RCC 7860 (cell line): ENCODE results near the gene FAM107B.

Source experiments
- DNase-seq: peaks from one replicate; pipeline ENCODE4 v3.0.0-alpha.2; 2015; ENCODE audit warnings: low spot score
- FAIRE-seq: peaks from 2 replicates; lab custom pipeline; 2012; peaks lifted over from hg19 to GRCh38; lab: Jason Lieb, UNC

FAM107B gene

GRCh38 chr10:14779001-14779651 is 4.4 kb upstream of the FAM107B start:
- DNase-seq = no peak
- FAIRE-seq = no peak

GRCh38 chr10:14776546-14776945 is 1.8 kb upstream of the FAM107B start:
- FAIRE-seq (no peak), DNase-seq (no peak)

GRCh38 chr10:14775656-14776055 is 959 bp upstream of the FAM107B start:
- no peak for FAIRE-seq
- DNase-seq = no peak

- FAIRE-seq (peak; percentile 38), DNase-seq (peak; percentile 47)
Observed at GRCh38 chr10:14774214-14774580, 500 bp downstream of the FAM107B start.

GRCh38 chr10:14773551-14774213 is 1.0 kb downstream of the FAM107B start:
- DNase-seq = peak; percentile 18
- peak; percentile 69 for FAIRE-seq

- FAIRE-seq = peak; percentile 48
- peak; percentile 51 for DNase-seq
Observed at GRCh38 chr10:14772399-14772798, 2.3 kb downstream of the FAM107B start.

- DNase-seq (no peak), FAIRE-seq (no peak)
Observed at GRCh38 chr10:14770927-14771326, 3.8 kb downstream of the FAM107B start.

- no peak for FAIRE-seq
- DNase-seq = no peak
Observed at GRCh38 chr10:14761372-14761771, 13.3 kb downstream of the FAM107B start.

GRCh38 chr10:14758994-14759664 is 15.6 kb downstream of the FAM107B start:
- DNase-seq (no peak), FAIRE-seq (no peak)

GRCh38 chr10:14758451-14758850 is 16.2 kb downstream of the FAM107B start:
- no peak for FAIRE-seq
- no peak for DNase-seq

- DNase-seq = no peak
- FAIRE-seq = no peak
Observed at GRCh38 chr10:14757986-14758385, 16.7 kb downstream of the FAM107B start.

- DNase-seq (no peak), FAIRE-seq (no peak)
Observed at GRCh38 chr10:14757394-14757793, 17.3 kb downstream of the FAM107B start.

GRCh38 chr10:14753441-14753840 is 21.3 kb downstream of the FAM107B start:
- FAIRE-seq (no peak), DNase-seq (no peak)

- FAIRE-seq = no peak
Observed at GRCh38 chr10:14751921-14752320, 22.8 kb downstream of the FAM107B start.

GRCh38 chr10:14751014-14751896 is 23.4 kb downstream of the FAM107B start:
- FAIRE-seq = no peak

More at GRCh38 chr10:14751921-14752320, 22.8 kb downstream of the FAM107B start:
- no peak for DNase-seq

GRCh38 chr10:14749070-14749809 is 25.5 kb downstream of the FAM107B start:
- DNase-seq = no peak
- no peak for FAIRE-seq

More at GRCh38 chr10:14751014-14751896, 23.4 kb downstream of the FAM107B start:
- no peak for DNase-seq

GRCh38 chr10:14748441-14748840 is 26.3 kb downstream of the FAM107B start:
- DNase-seq = no peak
- FAIRE-seq = no peak

- no peak for FAIRE-seq
- no peak for DNase-seq
Observed at GRCh38 chr10:14742815-14743214, 31.9 kb downstream of the FAM107B start.

GRCh38 chr10:14742382-14742781 is 32.3 kb downstream of the FAM107B start:
- DNase-seq = no peak
- FAIRE-seq = no peak

- no peak for FAIRE-seq
- no peak for DNase-seq
Observed at GRCh38 chr10:14740684-14741247, 33.9 kb downstream of the FAM107B start.
